ENCODE data around the gene CAMK1D.
"Not testable (repeated sequence)": the region's sequence is repeated elsewhere in the genome, so short reads cannot be mapped to it uniquely, and the experiment has no call there.

Gene CAMK1D

DNA sequence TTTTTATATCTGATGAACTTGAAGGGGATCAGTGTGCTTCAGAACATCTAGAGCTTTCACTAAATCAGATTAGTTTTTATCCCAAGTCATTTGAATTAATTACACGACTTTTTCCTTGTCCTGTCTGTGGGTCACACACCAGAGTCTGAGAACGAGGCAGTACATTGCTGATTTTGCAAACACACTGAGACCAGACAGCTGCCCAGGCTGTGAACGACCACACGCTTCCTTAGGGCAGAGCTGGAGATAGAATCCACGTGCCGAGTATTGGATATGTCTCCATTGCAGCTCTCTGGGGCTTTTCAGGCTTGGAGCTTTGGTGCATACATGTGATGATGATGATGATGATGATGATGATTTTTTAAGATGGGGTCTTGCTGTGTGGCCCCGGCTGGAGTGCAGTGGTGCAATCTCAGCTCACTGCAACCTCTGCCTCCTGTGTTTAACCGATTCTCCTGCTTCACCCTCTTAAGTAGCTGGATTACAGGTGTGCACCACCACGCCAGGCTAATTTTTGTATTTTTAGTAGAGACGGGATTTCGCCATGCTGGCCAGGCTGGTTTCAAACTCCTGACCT lies 81.1 kb downstream of the CAMK1D start:
- no peak for DNase-seq (ENCODE audit: low spot score)

DNA sequence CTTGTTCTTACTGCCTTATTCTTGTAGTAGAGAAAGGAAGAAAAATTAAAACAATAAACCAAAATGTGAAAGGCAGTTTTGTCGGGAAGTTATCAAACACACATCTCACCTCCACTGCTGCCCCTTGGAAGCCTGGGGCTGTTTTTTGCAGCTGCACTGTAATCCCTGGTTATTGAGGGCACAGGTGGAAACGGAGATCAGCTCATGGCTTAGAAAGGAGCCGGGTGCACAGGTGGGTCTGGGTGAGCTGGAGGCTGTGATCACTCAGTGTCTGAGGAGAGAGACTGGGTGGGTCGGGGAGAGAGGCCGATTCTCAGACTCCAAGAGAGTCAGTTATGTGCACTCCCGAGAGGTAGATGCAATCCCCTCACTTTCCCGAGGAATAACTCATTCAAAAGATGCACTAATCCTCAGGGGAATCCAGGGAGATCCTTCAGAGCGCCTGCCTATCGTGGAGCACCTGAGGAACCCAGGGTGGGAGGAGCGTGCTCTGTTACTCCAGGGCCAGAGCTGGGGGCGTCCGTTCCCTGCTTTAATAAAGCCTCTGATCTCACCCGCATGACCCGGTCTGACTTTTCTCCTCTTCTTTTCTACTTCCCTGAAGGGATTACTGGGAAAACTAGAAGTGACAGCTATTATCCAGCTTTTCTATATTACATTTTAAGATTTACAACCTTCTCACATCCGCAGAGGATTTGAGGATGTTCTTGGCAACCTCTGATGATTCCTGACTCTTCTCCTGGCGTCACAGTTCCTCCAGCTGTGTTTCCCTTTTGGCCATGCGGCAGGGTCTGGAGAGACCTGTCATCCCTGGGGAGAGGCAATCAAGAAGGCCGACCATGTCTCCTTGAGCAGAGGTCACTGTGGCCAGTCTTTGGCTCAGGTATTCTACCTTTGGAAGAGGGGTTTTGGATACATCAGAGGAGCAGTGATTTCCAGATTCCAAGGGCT lies 82.1 kb downstream of the CAMK1D start:
- no peak for DNase-seq (ENCODE audit: low spot score)

DNA sequence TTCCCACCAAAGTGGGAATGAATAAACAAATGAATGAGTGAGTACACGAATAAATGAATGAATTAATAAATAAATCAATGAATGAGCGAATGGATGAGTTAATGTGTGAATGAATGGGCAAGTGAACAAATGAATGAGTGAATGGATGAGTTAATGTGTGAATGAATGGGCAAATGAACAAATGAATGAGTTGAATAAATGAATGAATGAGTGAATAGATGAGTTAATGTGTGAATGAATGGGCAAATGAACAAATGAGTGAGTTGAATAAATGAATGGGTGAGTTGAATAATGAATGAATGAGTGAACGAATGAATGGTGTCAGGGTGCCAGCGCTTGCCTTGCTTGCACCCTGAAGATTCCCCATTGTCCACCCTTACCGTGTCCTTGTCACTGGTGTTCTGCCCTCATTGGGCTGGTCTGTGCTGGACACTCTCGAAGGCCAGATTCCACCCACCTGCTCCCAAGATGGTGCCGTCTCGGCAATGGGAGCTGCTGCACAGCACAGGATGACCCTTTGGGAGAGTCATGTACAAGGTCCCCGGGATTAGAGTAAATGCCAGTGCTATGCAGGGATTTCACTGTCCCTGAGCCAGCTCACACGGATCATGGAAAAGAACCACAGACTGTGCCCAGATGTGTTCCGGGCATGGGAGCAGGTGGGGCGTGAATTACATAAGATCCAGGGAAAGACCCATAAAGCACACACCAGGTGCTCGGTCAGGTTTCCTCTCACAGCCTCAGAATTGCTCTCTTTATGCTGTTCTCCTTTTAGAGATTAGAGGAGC lies 83.2 kb downstream of the CAMK1D start:
- DNase-seq (ENCODE audit: low spot score) = no peak

DNA sequence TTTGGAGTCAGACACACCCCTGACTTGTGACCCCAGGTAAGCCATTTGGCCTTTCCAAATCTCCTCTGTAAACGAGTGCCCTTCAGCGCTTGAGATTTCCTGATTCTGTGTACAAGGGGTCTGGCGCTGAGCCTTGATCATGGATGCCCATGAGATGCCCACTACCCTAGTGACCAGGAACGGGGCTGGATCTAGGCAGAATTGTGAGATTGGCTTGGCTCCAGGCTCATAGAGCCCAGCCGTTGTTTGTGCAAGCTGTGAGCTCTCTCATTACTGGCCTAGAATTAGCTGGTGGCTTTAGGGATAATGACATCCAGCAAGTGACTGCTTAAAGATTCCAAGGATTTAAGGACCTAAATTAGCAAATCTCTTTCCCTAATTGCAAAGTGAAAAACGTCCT lies 84.9 kb downstream of the CAMK1D start:
- no peak for DNase-seq (ENCODE audit: low spot score)

DNA sequence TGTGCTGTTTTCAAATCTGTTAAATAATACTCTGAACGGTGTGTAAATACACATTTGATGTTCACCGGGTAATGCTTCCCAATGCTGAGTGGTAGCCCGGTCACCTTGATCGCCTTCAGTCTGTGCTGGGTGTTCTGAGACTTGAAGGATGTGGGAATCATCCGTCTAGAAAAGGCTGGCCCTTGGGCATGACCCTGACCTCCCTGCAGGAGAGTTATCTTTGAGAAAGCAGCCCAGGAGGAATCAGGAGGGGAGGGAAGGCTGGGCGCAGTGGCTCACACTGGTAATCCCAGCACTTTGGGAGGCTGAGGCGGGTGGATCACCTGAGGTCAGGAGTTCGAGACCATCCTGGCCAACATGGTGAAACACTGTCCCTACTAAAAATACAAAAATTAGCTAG lies 85.3 kb downstream of the CAMK1D start:
- not testable (repeated sequence) for DNase-seq (ENCODE audit: low spot score)

DNA sequence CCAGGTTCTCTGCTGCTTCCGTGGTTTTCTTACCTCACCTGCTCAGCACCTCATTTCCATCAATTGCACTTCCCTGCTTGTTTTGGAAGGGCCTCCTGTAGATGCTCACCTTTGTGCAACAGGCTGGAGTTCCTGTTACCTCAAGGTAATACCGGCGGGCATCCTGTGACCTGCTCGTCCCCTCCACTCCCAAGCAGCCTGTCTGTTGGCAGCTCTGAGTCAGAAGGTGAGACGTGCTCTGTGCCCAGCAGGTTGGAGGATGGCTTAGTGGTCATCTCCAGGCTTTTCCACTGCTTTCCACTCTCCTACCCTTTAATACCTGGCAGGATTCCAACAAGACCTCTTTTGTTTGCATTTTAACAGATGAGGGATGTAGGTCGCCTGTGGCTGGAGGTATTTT lies 86.0 kb downstream of the CAMK1D start:
- no peak for DNase-seq (ENCODE audit: low spot score)

DNA sequence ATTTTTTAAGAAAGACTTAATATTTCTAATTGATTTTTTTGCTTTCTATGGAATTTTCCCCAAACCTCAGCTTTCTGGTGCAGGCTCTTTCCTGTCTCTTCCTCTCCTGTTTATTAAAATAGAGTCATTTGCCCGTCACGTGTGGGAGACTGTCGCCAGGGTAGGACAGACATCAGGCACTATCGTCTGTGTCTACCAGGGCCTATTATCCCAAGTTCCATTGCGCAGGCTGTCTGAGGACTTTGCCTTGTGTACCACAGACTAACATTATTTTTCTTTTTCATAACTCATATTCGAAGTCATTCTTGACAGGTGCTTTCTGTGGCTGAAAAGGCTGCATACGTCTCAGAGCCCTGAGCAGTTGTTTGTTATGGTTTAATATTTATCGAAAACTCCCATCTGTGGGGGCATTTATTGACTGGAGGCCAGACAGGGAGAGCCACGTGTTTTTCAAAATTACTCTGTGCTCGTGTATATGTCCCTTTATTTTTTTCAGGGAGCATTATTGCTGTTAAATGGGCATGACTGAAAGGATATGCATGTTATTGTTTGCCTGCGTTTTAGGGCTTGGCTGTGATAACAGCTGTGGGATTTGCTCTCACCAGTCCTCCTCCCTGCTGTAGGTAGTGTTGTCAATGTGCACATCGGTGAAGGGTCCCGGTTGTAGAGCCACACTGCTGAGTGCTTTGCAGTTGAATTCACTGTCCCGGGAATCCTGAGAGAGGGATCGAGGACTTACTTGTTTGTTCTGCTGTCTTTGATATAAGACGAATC lies 89.8 kb downstream of the CAMK1D start:
- DNase-seq (ENCODE audit: low spot score) = no peak

DNA sequence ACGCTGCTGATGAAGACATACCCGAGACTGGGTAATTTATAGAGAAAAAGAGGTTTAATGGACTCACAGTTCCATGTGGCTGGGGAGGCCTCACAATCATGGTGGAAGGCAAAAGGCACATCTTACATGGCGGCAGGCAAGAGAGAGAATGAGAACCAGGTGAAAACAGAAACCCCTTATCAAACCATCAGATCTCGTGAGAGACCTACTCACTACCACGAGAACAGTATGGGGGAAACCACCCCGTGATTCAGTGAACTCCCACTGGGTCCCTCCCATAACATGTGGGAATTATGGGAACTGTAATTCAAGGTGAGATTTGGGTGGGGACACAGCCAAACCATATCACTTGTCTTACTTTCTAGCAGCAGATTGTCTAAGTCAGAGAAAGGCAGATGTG lies 90.4 kb downstream of the CAMK1D start:
- DNase-seq (ENCODE audit: low spot score) = not testable (repeated sequence)

DNA sequence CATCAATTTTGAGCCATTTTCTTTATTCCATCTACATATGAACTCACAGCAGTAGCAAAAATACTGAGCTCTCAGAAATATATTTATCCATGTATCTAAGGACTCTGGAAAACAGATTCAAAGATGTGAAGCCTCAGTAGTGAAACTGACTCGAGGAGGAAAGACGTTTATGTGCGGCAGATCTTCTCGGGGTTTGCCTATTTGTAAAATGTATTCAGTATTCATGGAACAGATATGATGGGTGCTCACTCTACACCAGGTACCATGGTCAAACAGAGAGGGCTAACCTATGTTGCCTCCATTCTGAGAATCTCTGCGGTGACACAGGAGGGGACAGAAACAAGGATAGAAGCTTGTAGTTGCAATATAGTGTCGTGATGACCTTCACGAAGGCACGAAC lies 93.7 kb downstream of the CAMK1D start:
- DNase-seq (ENCODE audit: low spot score) = no peak

DNA sequence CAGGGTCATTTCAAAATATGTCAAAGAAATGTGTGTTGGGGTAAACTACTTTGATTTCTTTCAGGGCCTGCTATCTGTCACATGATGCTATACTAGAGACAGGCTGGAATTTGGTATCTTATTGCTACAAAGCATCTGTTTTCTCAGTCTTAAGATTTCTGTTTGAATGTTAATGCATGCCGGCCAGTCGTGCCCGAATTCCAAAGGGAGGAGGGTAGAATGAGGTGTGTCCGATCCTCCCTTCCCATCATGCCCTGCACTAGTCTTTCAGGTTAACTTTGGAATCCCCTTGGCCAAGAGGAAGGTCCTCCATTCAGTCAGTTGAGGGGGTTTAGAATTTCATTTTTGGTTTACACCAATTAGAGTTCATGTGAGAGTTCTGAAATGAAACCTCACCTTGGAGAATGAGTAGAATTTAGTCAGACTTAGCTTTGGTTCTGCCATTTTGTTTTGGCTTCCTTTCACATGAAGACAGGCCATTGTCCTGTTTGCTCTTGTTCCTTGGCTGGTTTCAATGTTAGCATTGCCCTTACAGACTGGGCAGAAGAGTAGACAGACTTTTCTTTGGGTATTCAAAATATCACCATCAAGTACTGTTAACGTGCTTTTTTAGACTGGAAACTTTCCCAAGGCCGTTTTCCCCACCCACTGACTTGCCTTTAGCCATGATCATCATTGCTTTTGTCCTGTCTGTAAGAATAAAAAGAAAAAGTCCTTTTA lies 95.8 kb downstream of the CAMK1D start:
- no peak for DNase-seq (ENCODE audit: low spot score)

DNA sequence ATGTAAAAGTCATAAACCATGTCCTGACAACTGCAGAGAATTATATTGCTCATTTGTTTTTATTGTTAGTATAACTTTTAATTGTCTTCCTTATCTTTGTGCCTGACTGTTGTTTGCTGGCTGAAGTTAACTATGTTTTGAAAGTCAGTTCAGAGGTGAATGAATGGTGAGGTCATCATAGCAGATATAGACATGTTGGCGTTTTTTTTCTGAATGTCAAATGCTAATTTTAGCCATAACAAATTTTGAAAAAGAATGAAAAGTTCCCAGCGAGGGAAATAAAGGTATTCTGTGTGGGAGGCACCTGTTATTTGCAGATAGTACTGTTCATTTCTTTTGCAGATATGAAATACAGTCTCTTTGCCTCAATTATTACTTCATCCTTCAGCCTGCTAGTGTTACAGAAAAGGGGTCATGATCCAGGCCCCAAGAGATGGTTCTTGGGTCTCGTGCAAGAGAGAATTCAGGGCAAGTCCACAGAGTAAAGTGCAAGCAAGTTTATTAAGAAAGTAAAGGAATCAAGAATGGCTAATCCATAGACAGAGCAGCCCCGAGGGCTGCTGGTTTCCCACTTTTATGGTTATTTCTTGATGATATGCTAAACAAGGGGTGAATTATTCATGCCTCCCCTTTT lies 96.5 kb downstream of the CAMK1D start:
- no peak for DNase-seq (ENCODE audit: low spot score)

DNA sequence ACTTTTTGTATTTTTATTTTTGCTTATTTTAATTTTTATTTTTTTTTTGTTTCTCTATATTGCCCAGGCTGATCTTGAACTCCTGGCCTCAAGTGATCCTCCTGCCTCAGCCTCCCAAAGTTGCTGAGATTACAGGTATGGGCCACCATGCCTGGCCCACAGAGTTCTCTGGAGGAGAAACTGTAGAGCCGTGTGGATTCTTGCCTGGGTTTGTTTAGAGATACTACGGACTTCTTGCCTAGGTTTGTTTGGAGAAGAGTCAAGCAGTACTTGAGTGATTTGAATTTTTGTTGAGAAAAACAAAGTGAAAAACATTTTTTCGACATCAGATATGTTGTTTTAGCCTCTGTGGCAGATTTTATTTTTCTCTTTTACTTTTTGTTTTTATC lies 99.0 kb downstream of the CAMK1D start:
- no peak for DNase-seq (ENCODE audit: low spot score)

DNA sequence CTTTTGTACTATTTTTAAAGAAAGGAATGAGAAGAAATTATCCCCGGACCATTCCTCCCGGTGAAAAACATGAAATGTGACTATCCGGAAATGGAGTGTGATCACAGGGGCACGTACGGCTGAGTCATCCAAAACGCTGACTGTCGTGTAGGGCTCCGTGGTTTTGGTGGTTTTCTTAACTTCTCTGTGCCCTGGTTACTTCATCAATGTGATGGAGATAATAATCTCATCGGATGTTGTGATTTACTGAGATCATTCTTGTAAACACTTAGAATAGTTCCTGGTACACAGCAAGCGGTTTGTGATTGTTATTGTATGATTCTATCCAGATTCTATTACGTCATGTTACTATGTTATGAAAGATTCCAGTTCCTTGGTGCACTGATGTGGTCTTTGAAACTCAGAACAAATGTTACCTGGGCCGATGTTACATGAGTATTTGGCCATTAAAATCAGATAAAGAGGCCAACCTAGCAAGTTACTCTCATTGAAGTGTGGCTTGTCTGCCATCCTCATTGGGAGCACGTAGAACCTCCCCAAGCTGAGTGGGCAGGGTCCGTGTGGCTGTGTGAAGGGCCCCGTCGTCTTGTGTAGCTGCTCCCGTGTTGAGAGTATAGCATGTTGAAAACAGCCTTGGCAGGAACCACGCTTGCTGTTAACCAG lies 99.5 kb downstream of the CAMK1D start:
- peak; percentile 80 for DNase-seq (ENCODE audit: low spot score)

DNA sequence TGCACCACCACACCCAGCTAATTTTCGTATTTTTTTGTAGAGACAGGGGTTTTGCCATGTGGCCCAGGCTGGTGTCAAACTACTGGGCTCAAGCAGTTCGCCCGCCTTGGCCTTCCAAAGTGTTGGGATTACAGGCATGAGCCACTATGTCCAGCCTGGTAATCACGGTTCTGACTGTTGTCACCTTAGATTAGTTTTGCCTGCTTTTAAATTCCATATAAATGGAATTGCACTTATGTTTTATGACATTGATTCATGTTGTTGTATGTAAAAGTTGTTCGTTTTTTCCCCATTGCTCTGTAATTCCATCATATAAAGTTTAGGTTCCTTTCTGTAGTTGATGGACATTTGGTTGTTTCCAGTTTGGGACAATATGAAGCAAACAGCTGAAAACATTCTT lies 106.0 kb downstream of the CAMK1D start:
- DNase-seq (ENCODE audit: low spot score) = no peak

DNA sequence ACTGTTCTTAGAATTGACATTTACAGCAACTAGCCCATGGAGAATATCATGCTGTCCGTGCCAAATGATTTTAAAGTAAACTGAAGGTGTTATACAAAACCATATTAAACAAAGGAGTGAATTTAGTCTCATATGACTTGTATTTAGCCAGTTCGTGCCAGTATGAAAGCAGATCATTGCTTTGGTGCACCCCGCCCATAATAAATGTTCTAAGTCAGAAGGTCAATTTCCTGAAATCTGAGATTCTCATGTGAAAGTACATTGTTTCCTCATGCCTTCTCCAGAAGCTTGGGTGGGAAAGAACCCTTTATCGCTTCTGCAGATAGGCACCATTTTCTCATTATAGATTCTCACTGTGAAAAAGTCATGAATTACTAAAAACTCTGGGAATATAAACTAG lies 106.4 kb downstream of the CAMK1D start:
- no peak for DNase-seq (ENCODE audit: low spot score)

DNA sequence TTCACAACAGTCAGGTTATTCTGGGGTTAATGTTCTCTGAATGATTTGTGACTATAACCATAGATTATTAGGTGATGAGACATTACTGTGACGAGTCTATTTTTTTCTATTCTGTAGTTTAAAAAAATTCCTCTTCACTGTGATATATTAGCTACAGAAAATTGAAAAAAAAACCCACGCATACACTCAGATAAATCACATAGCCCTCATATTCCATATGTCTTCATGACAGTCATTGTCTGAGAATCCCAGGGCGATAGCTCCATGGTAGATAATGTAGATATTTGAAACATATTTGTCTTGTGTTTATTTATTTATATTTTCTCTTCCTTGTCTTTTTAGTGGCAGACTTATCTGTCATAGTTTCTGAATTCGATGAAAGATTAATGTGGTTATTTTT lies 110.0 kb downstream of the CAMK1D start:
- no peak for DNase-seq (ENCODE audit: low spot score)

DNA sequence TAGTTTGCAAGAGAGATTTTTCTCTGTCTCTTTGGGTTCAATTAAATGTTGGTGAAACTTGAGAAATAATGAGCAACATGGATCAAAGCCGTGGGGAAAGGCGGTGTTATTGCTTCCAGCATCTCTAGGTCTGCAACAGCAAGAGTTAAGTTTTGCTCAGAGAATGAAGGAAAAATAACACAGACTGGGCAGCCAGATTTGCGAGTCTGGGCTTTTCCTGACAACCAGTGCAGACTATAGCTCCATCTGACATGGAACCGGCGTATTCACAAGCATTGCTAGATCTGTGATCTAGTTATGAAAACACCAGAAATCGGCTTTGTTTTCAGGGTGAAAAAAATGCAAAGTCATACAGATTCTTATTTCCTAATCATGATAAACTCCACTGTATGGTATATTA lies 110.4 kb downstream of the CAMK1D start:
- no peak for DNase-seq (ENCODE audit: low spot score)

DNA sequence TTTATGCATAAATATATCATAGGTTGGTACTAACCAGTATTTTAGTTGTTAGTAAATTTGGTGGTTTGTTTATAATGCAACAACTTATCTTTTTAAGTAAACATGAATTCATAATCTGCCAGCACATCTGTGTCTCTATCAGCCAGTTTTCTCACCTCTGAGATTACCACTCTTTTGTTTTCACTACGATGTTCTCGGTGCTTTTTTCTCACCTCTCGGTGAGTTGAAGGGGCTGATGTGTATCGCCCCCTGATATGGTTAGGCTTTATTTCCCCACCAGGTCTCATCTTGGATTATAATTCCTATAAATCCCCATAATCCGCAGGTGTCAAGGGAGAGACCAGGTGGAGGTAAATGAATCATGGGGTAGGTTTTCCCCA lies 114.1 kb downstream of the CAMK1D start:
- DNase-seq (ENCODE audit: low spot score) = no peak

DNA sequence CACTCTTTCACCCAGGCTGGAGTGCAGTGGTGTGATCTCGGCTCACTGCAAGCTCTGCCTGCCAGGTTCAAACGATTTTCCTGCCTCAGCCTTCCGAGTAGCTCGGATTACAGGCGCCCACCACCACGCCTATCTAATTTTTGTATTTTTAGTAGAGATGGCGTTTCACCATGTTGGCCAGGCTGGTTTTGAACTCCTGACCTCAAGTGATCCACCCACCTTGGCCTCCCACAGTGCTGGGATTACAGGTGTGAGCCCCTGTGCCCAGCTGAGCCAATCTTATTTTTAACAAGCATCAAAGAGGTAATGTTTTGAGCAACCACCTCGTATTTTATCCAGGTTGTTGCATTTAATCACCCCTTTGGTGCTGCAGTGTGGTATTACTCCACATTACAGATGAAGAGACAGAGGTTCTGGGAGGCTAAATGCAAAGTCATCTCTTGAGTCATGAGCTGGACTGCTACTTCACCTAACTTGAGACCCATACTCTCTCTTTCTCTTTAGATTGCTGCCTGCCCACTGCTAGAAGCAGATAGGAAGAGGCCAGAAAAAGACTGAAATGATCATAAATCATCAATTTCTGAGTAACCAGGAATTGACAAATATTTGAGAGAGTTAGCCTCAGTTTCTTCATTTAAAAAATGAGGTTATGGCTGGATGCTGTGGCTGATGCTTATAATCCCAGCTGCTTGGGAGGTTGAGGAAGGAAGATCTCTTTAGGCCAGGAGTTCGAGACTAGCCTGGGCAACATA lies 116.2 kb downstream of the CAMK1D start:
- DNase-seq (ENCODE audit: low spot score) = no peak
